ENCODE results near the gene DECR2. TPM values are rescaled to one million over a fixed set of nuclear protein-coding genes. Genes with fewer than 3 reads are reported as not detected.
"Not testable (repeated sequence)": the region's sequence is repeated elsewhere in the genome, so short reads cannot be mapped to it uniquely, and the experiment has no call there.

The DECR2 gene
- total and polyA plus RNA-seq, 12 donors, result 7.0 to 26.0 (median 11.6) TPM

- 81% methylated on average over 29 to 30 of the region's 30 CpGs for WGBS, 2 donors
- Histone ChIP-seq H3K9me3 (no peaks in the 10 kb centered on the region), H3K4me3 (no peak overlapping the region), H3K4me1 (peaks cover 0 to 7% (median 0%) of the 10 kb centered on the region in 9 donors), H3K27ac (no peak overlapping the region), H3K27me3 (peaks cover 0 to 13% (median 3%) of the 10 kb centered on the region in 7 donors), H3K36me3 (peaks cover 0 to 4% (median under 1%) of the 10 kb centered on the region in 9 donors)
- no peak for ATAC-seq
- TF ChIP-seq CTCF (IDR thresholded peaks at IDR 0.05), result no peak
- DNase-seq, result no peak
- intact Hi-C loops (cut with DNase I), result loop anchor here in 6 of 10 donors (5.0 kb wide), 2 partner anchors 244 to 254 kb away; no protein-coding TSS in a partner anchor
Observed at GRCh38 chr16:361341-361871, 40.3 kb upstream of the DECR2 start.

- Histone ChIP-seq H3K4me1 (peaks cover 0 to 7% (median 0%) of the 10 kb centered on the region in 9 donors), H3K4me3 (no peak overlapping the region), H3K36me3 (peaks cover 0 to 11% (median 7%) of the 10 kb centered on the region in 9 donors), H3K9me3 (no peaks in the 10 kb centered on the region), H3K27me3 (peaks cover 0 to 13% (median 3%) of the 10 kb centered on the region in 7 donors), H3K27ac (no peak overlapping the region)
- WGBS, 2 donors, result 26 to 32% methylated on average over 30 of the region's 30 CpGs
- intact Hi-C loops (cut with DNase I), result loop anchor here in 7 of 10 donors (2.0 to 5.0 kb wide), 3 partner anchors 245 to 255 kb away; no protein-coding TSS in a partner anchor
- TF ChIP-seq CTCF (IDR thresholded peaks at IDR 0.05), result peak; percentile 58 to 83 (median 72)
- peak; percentile 68 to 90 (median 83) for ATAC-seq
- peak; percentile 65 to 73 for DNase-seq
Observed at GRCh38 chr16:361872-362701, 39.6 kb upstream of the DECR2 start.

- 76 to 88% methylated on average over 12 to 23 of the region's 24 CpGs for WGBS, 2 donors
- intact Hi-C loops (cut with DNase I), result loop anchor here in 7 of 10 donors (2.0 to 5.0 kb wide), 3 partner anchors 245 to 256 kb away; no protein-coding TSS in a partner anchor
- H3K27me3 ChIP-seq, result peaks cover 0 to 13% (median 3%) of the 10 kb centered on the region in 7 donors
- not testable (repeated sequence) for H3K9me3 ChIP-seq, H3K27ac ChIP-seq, H3K4me1 ChIP-seq, ATAC-seq, H3K4me3 ChIP-seq, DNase-seq
- H3K36me3 ChIP-seq, result peaks cover 0 to 16% (median 13%) of the 10 kb centered on the region in 9 donors
Observed at GRCh38 chr16:362702-362999, 39.0 kb upstream of the DECR2 start.

- intact Hi-C loops (cut with DNase I), result loop anchor here in 7 of 10 donors (2.0 to 5.0 kb wide), 3 partner anchors 246 to 256 kb away; no protein-coding TSS in a partner anchor
- no peaks in the 10 kb centered on the region for H3K9me3 ChIP-seq
- 55 to 68% methylated on average over 20 of the region's 20 CpGs for WGBS, 2 donors
- no peak for DNase-seq
- H3K4me3 ChIP-seq, result no peak overlapping the region
- no peak for ATAC-seq
- no peak for TF ChIP-seq CTCF (IDR thresholded peaks at IDR 0.05)
- H3K27me3 ChIP-seq, result peaks cover 0 to 13% (median 3%) of the 10 kb centered on the region in 7 donors
- H3K4me1 ChIP-seq, result peaks cover 0 to 7% (median 0%) of the 10 kb centered on the region in 9 donors
- H3K36me3 ChIP-seq, result peaks cover 0 to 22% (median 19%) of the 10 kb centered on the region in 9 donors
- H3K27ac ChIP-seq, result no peak overlapping the region
Observed at GRCh38 chr16:363110-363765, 38.4 kb upstream of the DECR2 start.

Data from heart right ventricle (tissue), 16 donors.